ENCODE results near the gene TAF7L.

DNA sequence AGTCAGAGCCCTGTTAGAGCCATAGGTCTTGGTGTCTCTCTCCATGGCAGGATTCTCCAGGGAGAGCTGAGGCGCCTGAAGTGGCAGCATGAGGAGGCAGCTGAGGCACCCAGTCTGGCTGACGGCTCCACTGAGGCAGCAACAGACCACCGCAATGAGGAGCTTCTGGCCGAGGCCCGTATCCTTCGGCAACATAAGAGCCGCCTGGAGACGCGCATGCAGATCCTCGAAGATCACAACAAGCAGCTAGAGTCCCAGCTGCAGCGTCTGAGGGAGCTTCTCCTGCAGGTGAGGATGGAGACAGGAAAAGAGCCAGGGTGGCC lies 32.9 kb downstream of the TAF7L start:
- TF ChIP-seq EZH2 (IDR thresholded peaks at IDR 0.05) (no peak), POLR2AphosphoS5 (IDR thresholded peaks at IDR 0.05; ENCODE audit: borderline replicate concordance, low read depth, low read length) (no peak)

Data from SK-N-MC (cell line).